LNCaP clone FGC (cell line): Measurements from ENCODE around the gene PYGB.
"Not testable (repeated sequence)": the region's sequence is repeated elsewhere in the genome, so short reads cannot be mapped to it uniquely, and the experiment has no call there.

Experiments used
- DNase-seq: peaks from one replicate; pipeline ENCODE4 v3.0.0-alpha.2; 2011; ENCODE audit warnings: low read depth
- H3K4me3 ChIP-seq: 2 replicates; pipeline ENCODE4 v1.5.1; 2011; ENCODE audit warnings: mild to moderate bottlenecking, low read depth, low read length, control low read depth
- CTCF ChIP-seq: IDR thresholded peaks from 2 replicates; pipeline ENCODE4 v1.5.1; 2012; ENCODE audit warnings: mild to moderate bottlenecking; ENCODE audit not compliant: control insufficient read depth, insufficient read depth; ENCODE audit errors: extremely low read depth

PYGB gene

GRCh38 chr20:25327521-25328235 is 79.8 kb downstream of the PYGB start:
- TF ChIP-seq CTCF = no peak
- no peak for DNase-seq
- H3K4me3 ChIP-seq = no peak overlapping the region

- no peak overlapping the region for H3K4me3 ChIP-seq
- no peak for TF ChIP-seq CTCF
- DNase-seq = no peak
These were observed 81.1 kb downstream of the PYGB start for GRCh38 chr20:25328954-25329498.

GRCh38 chr20:25334972-25335371 is 87.1 kb downstream of the PYGB start:
- not testable (repeated sequence) for DNase-seq, H3K4me3 ChIP-seq

GRCh38 chr20:25336561-25337422 is 88.9 kb downstream of the PYGB start:
- H3K4me3 ChIP-seq = no peak overlapping the region
- DNase-seq = no peak
- peak; percentile 48 for TF ChIP-seq CTCF

- H3K4me3 ChIP-seq = no peak overlapping the region
- peak; percentile 13; the same call in 1 of the 2 replicates for TF ChIP-seq CTCF
- no peak for DNase-seq
These were observed 90.5 kb downstream of the PYGB start for GRCh38 chr20:25338112-25339023.

GRCh38 chr20:25339608-25340007 is 91.7 kb downstream of the PYGB start:
- no peak overlapping the region for H3K4me3 ChIP-seq
- TF ChIP-seq CTCF = no peak
- no peak for DNase-seq
